Body of pancreas (tissue), 4 donors: ENCODE data around the gene RANBP1. TPM values are rescaled to one million over a fixed set of nuclear protein-coding genes. Genes with fewer than 3 reads are reported as not detected.

Experiments
- ATAC-seq: fragments of 150-250 bp; one replicate; pipeline ENCODE4 v1.9.1; 2016
- DNase-seq, 4 donors: peaks; one replicate each; pipeline ENCODE4 v3.0.0-alpha.2; 2019
- H3K27ac ChIP-seq, 4 donors: fragments of 200-600 bp; sonication (generic); 1 replicate in 3 of 4; 2 replicates in 1 of 4; pipeline versions ENCODE4 v1.5.1 to v1.6.1; 2016 to 2019; ENCODE audit warnings: mild to moderate bottlenecking in 1 of 4, mixed read lengths in 1 of 4, moderate library complexity in 1 of 4
- H3K27me3 ChIP-seq, 2 donors: fragments of 200-600 bp; sonication (generic); one replicate each; pipeline ENCODE4 v1.6.0; 2016; ENCODE audit warnings: mild to moderate bottlenecking in 1 of 2
- H3K36me3 ChIP-seq, 2 donors: fragments of 200-600 bp; sonication (generic); replicated peaks in 1 of 2; 2 replicates each; pipeline ENCODE4 v1.5.1; 2016; ENCODE audit warnings: low read depth in 2 of 2; ENCODE audit not compliant: insufficient read depth in 1 of 2
- H3K4me1 ChIP-seq: fragments of 200-600 bp; sonication (generic); one replicate; pipeline ENCODE4 v1.6.0; 2016
- H3K4me3 ChIP-seq, 2 donors: fragments of 200-600 bp; sonication (generic); 1 replicate in 1 of 2; 2 replicates in 1 of 2; pipeline ENCODE4 v1.5.1; 2016 to 2019
- H3K9me3 ChIP-seq, 3 donors: fragments of 200-600 bp; sonication (generic); 1 replicate in 2 of 3; 2 replicates in 1 of 3; pipeline ENCODE4 v1.5.1; 2016
- CTCF ChIP-seq, 7 experiments: fragments of 450-650 bp in 4 of 7; fragments of 200-600 bp in 3 of 7; sonication (generic) in 3 of 7; IDR thresholded peaks; one replicate each; pipeline ENCODE4 v1.5.1; 2016 to 2019; ENCODE audit warnings: antibody characterized with exemption in 7 of 7
- POLR2A ChIP-seq, 3 donors: fragments of 450-650 bp; IDR thresholded peaks; one replicate each; pipeline ENCODE4 v1.6.1; 2016; ENCODE audit warnings: antibody characterized with exemption in 3 of 3, mild to moderate bottlenecking in 2 of 3
- WGBS, 2 donors: methylation state at CpG; one replicate each; pipeline ENCODE4 v1.1.5; 2017; 5-methylcytosine and 5-hydroxymethylcytosine counted together
- intact Hi-C: fragments of 100-400 bp; cut with DNase I; formaldehyde crosslinking; loops from one replicate; pipeline ENCODE4 v1.15.1; 2023
- total RNA-seq, 2 donors: library from RNA; depleted of rRNA; stranded (reverse); fragments of >200 nt; gene quantifications; one replicate each; pipeline ENCODE4 v1.1.0, GENCODE V29; 2016

The RANBP1 gene
- total RNA-seq, 2 donors from 2014 or later: 69.3 to 134 TPM

- H3K4me1 ChIP-seq: peaks cover 10% of the 10 kb centered on the region
- no peaks in the 10 kb centered on the region for H3K27me3 ChIP-seq
- intact Hi-C loops: loop anchor here (5.0 kb wide), 1 partner anchor 152 kb away; no protein-coding TSS in a partner anchor
- no peak overlapping the region for H3K27ac ChIP-seq
- peaks cover 0 to 6% of the 10 kb centered on the region in 2 donors for H3K36me3 ChIP-seq
- no peaks in the 10 kb centered on the region for H3K9me3 ChIP-seq
- ATAC-seq (no peak), DNase-seq (no peak)
- TF ChIP-seq POLR2A (IDR thresholded peaks at IDR 0.05): no peak
- TF ChIP-seq CTCF (IDR thresholded peaks at IDR 0.05): no peak
- WGBS, 2 donors: 91 to 100% methylated on average over 1 to 11 of the region's 11 CpGs
- H3K4me3 ChIP-seq: no peak overlapping the region
These were observed 8.3 kb downstream of the RANBP1 start for GRCh38 chr22:20124083-20124787.

GRCh38 chr22:20125201-20126174, 9.6 kb downstream of the RANBP1 start:
- DNase-seq (no peak), ATAC-seq (no peak)
- no peaks in the 10 kb centered on the region for H3K27me3 ChIP-seq
- intact Hi-C loops: no loop called here
- peaks cover 0 to 1% of the 10 kb centered on the region in 2 donors for H3K36me3 ChIP-seq
- H3K27ac ChIP-seq: no peak overlapping the region
- peaks cover 9% of the 10 kb centered on the region for H3K4me1 ChIP-seq
- TF ChIP-seq CTCF (IDR thresholded peaks at IDR 0.05) (no peak), POLR2A (IDR thresholded peaks at IDR 0.05) (no peak)
- WGBS, 2 donors: 85% methylated on average over 10 to 32 of the region's 32 CpGs
- H3K4me3 ChIP-seq: no peak overlapping the region
- H3K9me3 ChIP-seq: no peaks in the 10 kb centered on the region

GRCh38 chr22:20126284-20127029, 10.6 kb downstream of the RANBP1 start:
- DNase-seq (no peak), ATAC-seq (no peak)
- H3K27me3 ChIP-seq: no peaks in the 10 kb centered on the region
- no peaks in the 10 kb centered on the region for H3K36me3 ChIP-seq
- no peaks in the 10 kb centered on the region for H3K9me3 ChIP-seq
- peaks cover 13% of the 10 kb centered on the region for H3K4me1 ChIP-seq
- no peak overlapping the region for H3K4me3 ChIP-seq
- TF ChIP-seq CTCF (IDR thresholded peaks at IDR 0.05): no peak
- no peak for TF ChIP-seq POLR2A (IDR thresholded peaks at IDR 0.05)
- WGBS, 2 donors: 84 to 88% methylated on average over 17 to 19 of the region's 19 CpGs
- intact Hi-C loops: no loop called here
- no peak overlapping the region for H3K27ac ChIP-seq

GRCh38 chr22:20127318-20127868, 11.5 kb downstream of the RANBP1 start:
- 91 to 98% methylated on average over 7 to 10 of the region's 15 CpGs for WGBS, 2 donors
- Histone ChIP-seq H3K27ac (no peak overlapping the region), H3K4me1 (peaks cover 15% of the 10 kb centered on the region), H3K36me3 (no peaks in the 10 kb centered on the region), H3K9me3 (no peaks in the 10 kb centered on the region), H3K27me3 (no peaks in the 10 kb centered on the region), H3K4me3 (no peak overlapping the region)
- intact Hi-C loops: no loop called here
- DNase-seq: no peak
- ATAC-seq: no peak
- TF ChIP-seq POLR2A (IDR thresholded peaks at IDR 0.05) (no peak), CTCF (IDR thresholded peaks at IDR 0.05) (no peak)
